Smooth muscle cell (in vitro differentiated cells): Measurements from ENCODE around the gene BSN. TPM values are rescaled to one million over a fixed set of nuclear protein-coding genes. Genes with fewer than 3 reads are reported as not detected.

Experiments used
- DNase-seq: peaks from one replicate; lab custom pipeline; 2025; ENCODE audit not compliant: unreplicated experiment; lab: John Stamatoyannopoulos, UW
- H2AFZ ChIP-seq: fragments of 200-600 bp; sonication (generic); 2 replicates; pipeline ENCODE4 v1.6.0; 2016; ENCODE audit warnings: antibody characterized with exemption, low read depth, mild to moderate bottlenecking
- H3F3A ChIP-seq: fragments of 200-600 bp; sonication (generic); 2 replicates; pipeline ENCODE4 v1.6.0; 2017; ENCODE audit warnings: antibody characterized with exemption, low read depth
- H3K27ac ChIP-seq: fragments of 200-600 bp; sonication (generic); 2 replicates; pipeline ENCODE4 v1.5.1; 2016; ENCODE audit warnings: low read depth, mild to moderate bottlenecking
- H3K27me3 ChIP-seq: fragments of 200-600 bp; sonication (generic); 2 replicates; pipeline ENCODE4 v1.6.1; 2016; ENCODE audit warnings: low read depth, mild to moderate bottlenecking
- H3K36me3 ChIP-seq: fragments of 200-600 bp; sonication (generic); 2 replicates; pipeline ENCODE4 v1.5.1; 2016; ENCODE audit warnings: low read depth
- H3K4me1 ChIP-seq: fragments of 200-600 bp; sonication (generic); 2 replicates; pipeline ENCODE4 v1.5.1; 2016; ENCODE audit warnings: low read depth
- H3K4me2 ChIP-seq: fragments of 200-600 bp; sonication (generic); 2 replicates; pipeline ENCODE4 v1.6.0; 2016; ENCODE audit warnings: mild to moderate bottlenecking
- H3K4me3 ChIP-seq: fragments of 200-600 bp; sonication (generic); 2 replicates; pipeline ENCODE4 v1.5.1; 2016; ENCODE audit warnings: mild to moderate bottlenecking
- H3K79me2 ChIP-seq: fragments of 200-600 bp; sonication (generic); 2 replicates; pipeline ENCODE4 v1.6.0; 2016; ENCODE audit warnings: low read depth, mild to moderate bottlenecking
- H3K9ac ChIP-seq: fragments of 200-600 bp; sonication (generic); 2 replicates; pipeline ENCODE4 v1.6.0; 2016; ENCODE audit warnings: low read depth
- H3K9me3 ChIP-seq: fragments of 200-600 bp; sonication (generic); replicated peaks from 2 replicates; pipeline ENCODE4 v1.5.1; 2016; ENCODE audit warnings: low read depth
- H4K20me1 ChIP-seq: fragments of 200-600 bp; sonication (generic); 2 replicates; pipeline ENCODE4 v1.6.0; 2016; ENCODE audit warnings: low read depth
- CTCF ChIP-seq: fragments of 200-600 bp; sonication (generic); IDR thresholded peaks from 2 replicates; pipeline ENCODE4 v1.5.1; 2017; ENCODE audit warnings: borderline replicate concordance, mild to moderate bottlenecking, antibody characterized with exemption; ENCODE audit not compliant: insufficient read depth, poor library complexity, severe bottlenecking
- WGBS: methylation state at CpG from one replicate; pipeline ENCODE4 v1.1.7; 2016; ENCODE audit warnings: low lambda C conversion rate; 5-methylcytosine and 5-hydroxymethylcytosine counted together
- polyA plus RNA-seq: library from polyadenylated mRNA; unstranded; fragments of >200 nt; fragmentation: Nextera tagmentation; extraction: Ambion mirVana; gene quantifications from 2 replicates; pipeline ENCODE4 v1.2.1, GENCODE V29; 2016
- total RNA-seq: library from RNA; depleted of rRNA; stranded (reverse); fragments of >200 nt; gene quantifications from 2 replicates; pipeline ENCODE4 v1.2.3, GENCODE V29; 2014

Gene BSN
- total and polyA plus RNA-seq, 2 experiments from 2014 or later = under 0.01 to 0.07 TPM

- Histone ChIP-seq H3K4me1 (peaks cover 10% of the 10 kb centered on the region), H4K20me1 (no peaks in the 10 kb centered on the region), H3F3A (no peaks in the 10 kb centered on the region), H3K9ac (no peak overlapping the region), H3K9me3 (no peaks in the 10 kb centered on the region), H3K27ac (no peak overlapping the region), H3K36me3 (no peaks in the 10 kb centered on the region), H3K4me2 (no peak overlapping the region), H3K27me3 (peaks cover 9% of the 10 kb centered on the region), H3K4me3 (no peak overlapping the region), H2AFZ (no peak overlapping the region), H3K79me2 (no peaks in the 10 kb centered on the region)
- 96% methylated on average over 7 of the region's 7 CpGs for WGBS
- TF ChIP-seq CTCF = no peak
- DNase-seq = no peak
These were observed 63.2 kb downstream of the BSN start for GRCh38 chr3:49617390-49618013.

- Histone ChIP-seq H3K4me1 (peaks cover 10% of the 10 kb centered on the region), H3K9ac (no peak overlapping the region), H2AFZ (no peak overlapping the region), H3K27ac (no peak overlapping the region), H3K27me3 (peaks cover 9% of the 10 kb centered on the region), H3K4me3 (no peak overlapping the region), H3K79me2 (no peaks in the 10 kb centered on the region), H3K9me3 (no peaks in the 10 kb centered on the region), H3K4me2 (no peak overlapping the region), H3K36me3 (no peaks in the 10 kb centered on the region), H4K20me1 (no peaks in the 10 kb centered on the region), H3F3A (no peaks in the 10 kb centered on the region)
- no peak for TF ChIP-seq CTCF
- 56% methylated on average over 4 of the region's 4 CpGs for WGBS
- no peak for DNase-seq
These were observed 64.1 kb downstream of the BSN start for GRCh38 chr3:49618412-49618811.

- Histone ChIP-seq H3K4me1 (peaks cover 10% of the 10 kb centered on the region), H2AFZ (no peak overlapping the region), H3K4me3 (no peak overlapping the region), H3K27me3 (peaks cover 9% of the 10 kb centered on the region), H3K9ac (no peak overlapping the region), H3K4me2 (no peak overlapping the region), H4K20me1 (no peaks in the 10 kb centered on the region), H3K36me3 (no peaks in the 10 kb centered on the region), H3K9me3 (no peaks in the 10 kb centered on the region), H3F3A (no peaks in the 10 kb centered on the region), H3K79me2 (no peaks in the 10 kb centered on the region), H3K27ac (no peak overlapping the region)
- TF ChIP-seq CTCF = no peak
- no peak for DNase-seq
- 86% methylated on average over 5 of the region's 5 CpGs for WGBS
These were observed 65.4 kb downstream of the BSN start for GRCh38 chr3:49619649-49620048.

- Histone ChIP-seq H3K4me3 (no peak overlapping the region), H3K4me1 (peaks cover 10% of the 10 kb centered on the region), H3K9ac (no peak overlapping the region), H2AFZ (no peak overlapping the region), H3K4me2 (no peak overlapping the region), H3K27me3 (peaks cover 9% of the 10 kb centered on the region), H3K27ac (no peak overlapping the region), H4K20me1 (no peaks in the 10 kb centered on the region), H3K36me3 (no peaks in the 10 kb centered on the region), H3F3A (no peaks in the 10 kb centered on the region), H3K9me3 (no peaks in the 10 kb centered on the region), H3K79me2 (no peaks in the 10 kb centered on the region)
- 93% methylated on average over 8 of the region's 8 CpGs for WGBS
- no peak for DNase-seq
- TF ChIP-seq CTCF = no peak
These were observed 66.5 kb downstream of the BSN start for GRCh38 chr3:49620728-49621127.
